ENCODE results near the gene BIN2. TPM values are rescaled to one million over a fixed set of nuclear protein-coding genes. Genes with fewer than 3 reads are reported as not detected.

The BIN2 gene
- total RNA-seq, 1 experiment from 2014 or later = not detected

DNA sequence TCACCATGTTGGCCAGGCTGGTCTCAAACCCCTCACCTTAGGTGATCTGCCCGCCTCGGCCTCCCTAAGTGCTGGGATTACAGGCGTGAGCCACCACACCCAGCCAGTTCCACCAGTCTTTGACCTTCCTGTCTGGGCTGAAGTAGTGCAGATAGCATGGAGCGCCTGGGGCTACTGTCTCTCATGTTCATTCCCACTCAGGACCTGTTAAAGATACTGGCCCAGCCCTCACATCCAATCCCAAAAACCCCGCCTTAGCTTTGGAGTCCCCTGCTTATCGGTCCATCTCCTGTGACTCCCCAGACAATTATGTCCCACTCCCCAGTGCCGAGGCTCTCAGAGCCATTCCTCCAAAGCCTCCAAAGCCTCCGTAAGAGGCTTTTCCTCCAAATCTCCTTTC is 34.5 kb upstream of the BIN2 start:
- no CpG with 5 or more reads among the region's 8 CpGs for WGBS (ENCODE audit: extremely low coverage, insufficient read length, low lambda C conversion rate)
- Mint-ChIP-seq H3K27me3 (ENCODE audit: low read depth) (no peaks in the 10 kb centered on the region), H3K27ac (peak overlapping the region in 1 of 3 experiments; percentile 39; a peak in 1 of 7 replicates), H3K4me3 (no peak overlapping the region), H3K4me1 (no peaks in the 10 kb centered on the region), H3K9me3 (no peaks in the 10 kb centered on the region), H3K36me3 (ENCODE audit: insufficient read depth in 1 of 3, low read depth in 3 of 3) (peaks cover 5 to 34% (median 29%) of the 10 kb centered on the region in 3 experiments; a peak in 6 of 7 replicates)
- TF ChIP-seq, protein P1, sequence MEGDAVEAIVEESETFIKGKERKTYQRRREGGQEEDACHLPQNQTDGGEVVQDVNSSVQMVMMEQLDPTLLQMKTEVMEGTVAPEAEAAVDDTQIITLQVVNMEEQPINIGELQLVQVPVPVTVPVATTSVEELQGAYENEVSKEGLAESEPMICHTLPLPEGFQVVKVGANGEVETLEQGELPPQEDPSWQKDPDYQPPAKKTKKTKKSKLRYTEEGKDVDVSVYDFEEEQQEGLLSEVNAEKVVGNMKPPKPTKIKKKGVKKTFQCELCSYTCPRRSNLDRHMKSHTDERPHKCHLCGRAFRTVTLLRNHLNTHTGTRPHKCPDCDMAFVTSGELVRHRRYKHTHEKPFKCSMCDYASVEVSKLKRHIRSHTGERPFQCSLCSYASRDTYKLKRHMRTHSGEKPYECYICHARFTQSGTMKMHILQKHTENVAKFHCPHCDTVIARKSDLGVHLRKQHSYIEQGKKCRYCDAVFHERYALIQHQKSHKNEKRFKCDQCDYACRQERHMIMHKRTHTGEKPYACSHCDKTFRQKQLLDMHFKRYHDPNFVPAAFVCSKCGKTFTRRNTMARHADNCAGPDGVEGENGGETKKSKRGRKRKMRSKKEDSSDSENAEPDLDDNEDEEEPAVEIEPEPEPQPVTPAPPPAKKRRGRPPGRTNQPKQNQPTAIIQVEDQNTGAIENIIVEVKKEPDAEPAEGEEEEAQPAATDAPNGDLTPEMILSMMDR (conservative IDR thresholded peaks at IDR 0.05) = no peak
- Histone ChIP-seq H3K9ac (ENCODE audit: extremely low read depth, insufficient read length, low read length) (no peak overlapping the region), H4K20me1 (ENCODE audit: control insufficient read depth, insufficient read depth, insufficient read length) (no peaks in the 10 kb centered on the region), H3K4me1 (ENCODE audit: insufficient read depth, low read length) (no peaks in the 10 kb centered on the region), H3K27ac (ENCODE audit: insufficient read length, low read depth, low read length) (no peak overlapping the region), H4K5ac (ENCODE audit: insufficient read length, low read depth, low read length) (no peak overlapping the region), H2BK120ac (ENCODE audit: low read depth, low read length, poor library complexity, severe bottlenecking) (no peak overlapping the region), H2AFZ (ENCODE audit: low read length) (no peak overlapping the region), H3K4me2 (ENCODE audit: insufficient read depth, insufficient read length, low read length) (no peak overlapping the region), H3K23me2 (ENCODE audit: insufficient read length, low read depth, low read length, poor library complexity, severe bottlenecking) (no peaks in the 10 kb centered on the region), H2BK20ac (ENCODE audit: low read depth, low read length, poor library complexity, severe bottlenecking) (no peak overlapping the region), H4K8ac (replicated peaks; ENCODE audit: insufficient read length, low read depth, low read length) (no peak overlapping the region), H3K4ac (ENCODE audit: low read depth, low read length) (no peak overlapping the region), H3K18ac (ENCODE audit: insufficient read length, low read depth, low read length) (no peak overlapping the region), H3K79me2 (ENCODE audit: insufficient read depth, low read length) (no peaks in the 10 kb centered on the region), H3K23ac (ENCODE audit: insufficient read length, low read depth, low read length) (no peak overlapping the region), H3K27me3 (ENCODE audit: insufficient read depth, low read length) (no peaks in the 10 kb centered on the region), H3K56ac (ENCODE audit: insufficient read length, low read depth, low read length) (no peak overlapping the region), H4K91ac (ENCODE audit: insufficient read length, low read depth, low read length) (no peak overlapping the region), H3K79me1 (ENCODE audit: insufficient read depth, low read depth, low read length, poor library complexity, severe bottlenecking) (no peaks in the 10 kb centered on the region), H3T11ph (ENCODE audit: low read length) (no peak overlapping the region), H3K14ac (ENCODE audit: insufficient read depth, low read length) (no peak overlapping the region), H2AK5ac (ENCODE audit: insufficient read length, low read length) (no peak overlapping the region), H3K9me3 (ENCODE audit: control insufficient read depth, low read depth, low read length) (no peaks in the 10 kb centered on the region), H2BK15ac (ENCODE audit: low read depth, low read length) (no peak overlapping the region), H2BK12ac (ENCODE audit: insufficient read length, low read depth, low read length) (no peak overlapping the region), H2BK5ac (ENCODE audit: insufficient read length, low read length) (no peak overlapping the region)
- DNase-seq = no peak
